ENCODE data around the gene FGF11.

Gene FGF11

DNA sequence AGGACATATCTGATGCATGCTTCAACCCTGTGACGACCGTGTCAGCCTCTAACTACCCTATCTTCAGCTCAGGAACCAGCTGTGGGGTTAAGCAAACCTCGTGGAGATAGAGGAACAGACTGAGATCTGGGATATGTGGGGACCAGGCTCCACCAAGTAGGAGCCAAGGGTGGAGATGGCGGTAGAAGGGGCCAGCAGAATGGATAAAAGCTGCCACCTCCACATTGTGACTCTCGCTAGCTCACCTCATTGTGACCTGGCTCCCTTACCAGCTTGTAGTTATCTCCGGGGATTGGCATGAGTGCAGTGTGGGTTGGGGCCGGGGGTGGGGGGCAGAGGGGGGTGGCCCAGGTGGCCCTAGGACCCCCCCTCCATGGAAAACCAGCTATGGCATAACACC lies 14.0 kb upstream of the FGF11 start, which contains the start of gene SPEM2:
SPEM2 (plus strand) TSS at position 301 of the 400 bp plus-strand sequence; CDS start at position 374, 73 bp downstream.
- TF ChIP-seq, protein P1, sequence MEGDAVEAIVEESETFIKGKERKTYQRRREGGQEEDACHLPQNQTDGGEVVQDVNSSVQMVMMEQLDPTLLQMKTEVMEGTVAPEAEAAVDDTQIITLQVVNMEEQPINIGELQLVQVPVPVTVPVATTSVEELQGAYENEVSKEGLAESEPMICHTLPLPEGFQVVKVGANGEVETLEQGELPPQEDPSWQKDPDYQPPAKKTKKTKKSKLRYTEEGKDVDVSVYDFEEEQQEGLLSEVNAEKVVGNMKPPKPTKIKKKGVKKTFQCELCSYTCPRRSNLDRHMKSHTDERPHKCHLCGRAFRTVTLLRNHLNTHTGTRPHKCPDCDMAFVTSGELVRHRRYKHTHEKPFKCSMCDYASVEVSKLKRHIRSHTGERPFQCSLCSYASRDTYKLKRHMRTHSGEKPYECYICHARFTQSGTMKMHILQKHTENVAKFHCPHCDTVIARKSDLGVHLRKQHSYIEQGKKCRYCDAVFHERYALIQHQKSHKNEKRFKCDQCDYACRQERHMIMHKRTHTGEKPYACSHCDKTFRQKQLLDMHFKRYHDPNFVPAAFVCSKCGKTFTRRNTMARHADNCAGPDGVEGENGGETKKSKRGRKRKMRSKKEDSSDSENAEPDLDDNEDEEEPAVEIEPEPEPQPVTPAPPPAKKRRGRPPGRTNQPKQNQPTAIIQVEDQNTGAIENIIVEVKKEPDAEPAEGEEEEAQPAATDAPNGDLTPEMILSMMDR (IDR thresholded peaks at IDR 0.05; ENCODE audit: low read depth, low read length, missing control alignments) = no peak
- no peak for DNase-seq (ENCODE audit: low read depth)
- H3K4me3 ChIP-seq (ENCODE audit: low read depth, low read length) = no peak within 1 kb of the TSS

DNA sequence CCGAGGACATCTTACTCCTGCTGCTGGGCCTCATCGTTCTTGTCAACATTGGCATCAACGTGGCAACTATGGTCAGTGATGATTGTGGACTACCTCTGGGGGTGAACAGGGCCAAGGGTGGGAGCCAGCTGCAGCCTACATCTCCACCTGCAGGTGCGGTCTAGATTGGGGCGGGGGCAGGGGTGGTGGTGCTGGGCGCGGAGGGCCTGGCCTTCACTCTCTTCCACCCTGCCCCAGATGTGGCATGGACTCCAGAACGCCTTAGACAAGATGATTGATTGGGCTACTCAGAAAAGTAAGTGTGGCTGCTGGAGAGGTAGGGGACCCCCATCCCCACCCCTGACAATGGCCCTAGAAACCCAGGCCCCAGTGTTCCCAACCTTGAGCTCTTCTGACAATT lies 13.6 kb upstream of the FGF11 start:
- no peak for DNase-seq (ENCODE audit: low read depth)
- no peak overlapping the region for H3K4me3 ChIP-seq (ENCODE audit: low read depth, low read length)
- TF ChIP-seq, protein P1 (IDR thresholded peaks at IDR 0.05; ENCODE audit: low read depth, low read length, missing control alignments) = no peak

DNA sequence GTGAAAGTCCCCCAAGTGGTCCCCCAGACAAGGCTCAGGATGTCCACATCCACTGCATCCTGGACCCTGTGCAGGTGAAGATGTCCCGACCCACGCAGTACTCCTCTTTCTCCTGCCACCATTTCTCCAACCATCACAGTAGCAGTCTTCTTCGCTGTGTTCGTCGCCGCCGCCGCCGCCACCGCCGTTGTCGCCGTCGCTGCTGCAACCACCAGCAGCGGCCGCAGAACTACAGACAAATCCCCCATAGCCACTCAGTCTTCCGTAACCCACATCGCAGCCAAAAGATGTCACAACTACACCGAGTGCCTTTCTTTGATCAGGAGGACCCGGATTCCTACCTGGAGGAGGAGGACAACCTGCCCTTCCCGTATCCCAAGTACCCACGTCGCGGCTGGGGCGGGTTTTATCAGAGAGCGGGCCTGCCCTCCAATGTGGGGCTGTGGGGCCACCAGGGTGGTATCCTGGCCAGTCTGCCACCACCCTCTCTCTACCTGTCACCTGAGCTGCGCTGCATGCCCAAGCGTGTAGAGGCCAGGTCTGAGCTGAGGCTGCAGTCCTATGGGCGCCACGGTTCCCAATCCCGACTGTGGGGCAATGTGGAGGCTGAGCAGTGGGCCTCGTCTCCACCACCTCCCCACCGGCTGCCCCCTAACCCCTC lies 13.0 kb upstream of the FGF11 start:
- H3K4me3 ChIP-seq (ENCODE audit: low read depth, low read length) = no peak overlapping the region
- DNase-seq (ENCODE audit: low read depth) = no peak
- TF ChIP-seq, protein P1 (IDR thresholded peaks at IDR 0.05; ENCODE audit: low read depth, low read length, missing control alignments) = no peak

DNA sequence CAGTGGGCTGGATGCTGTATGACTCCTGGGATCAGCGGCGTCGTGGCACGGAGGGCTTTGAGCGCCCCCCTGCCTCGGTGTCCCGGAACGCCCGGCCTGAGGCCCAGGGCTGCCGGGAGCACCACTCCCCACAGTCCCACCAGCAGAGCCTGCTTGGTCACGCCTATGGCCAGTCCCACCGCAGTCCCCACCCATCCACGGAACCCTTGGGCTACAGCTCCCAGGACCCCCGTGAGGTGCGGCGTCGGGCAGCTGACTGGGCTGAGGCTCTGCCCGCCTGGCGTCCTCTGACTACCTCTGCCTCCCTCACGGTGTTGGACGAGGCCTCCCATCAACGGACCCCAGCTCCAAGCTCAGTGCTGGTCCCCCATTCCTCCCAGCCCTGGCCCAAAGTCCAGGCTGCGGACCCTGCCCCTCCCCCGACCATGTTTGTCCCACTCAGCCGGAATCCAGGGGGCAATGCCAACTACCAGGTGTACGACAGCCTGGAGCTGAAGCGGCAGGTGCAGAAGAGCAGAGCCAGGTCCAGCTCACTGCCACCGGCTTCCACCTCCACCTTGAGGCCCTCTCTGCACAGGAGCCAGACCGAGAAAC lies 12.3 kb upstream of the FGF11 start:
- TF ChIP-seq, protein P1 (IDR thresholded peaks at IDR 0.05; ENCODE audit: low read depth, low read length, missing control alignments) = no peak

DNA sequence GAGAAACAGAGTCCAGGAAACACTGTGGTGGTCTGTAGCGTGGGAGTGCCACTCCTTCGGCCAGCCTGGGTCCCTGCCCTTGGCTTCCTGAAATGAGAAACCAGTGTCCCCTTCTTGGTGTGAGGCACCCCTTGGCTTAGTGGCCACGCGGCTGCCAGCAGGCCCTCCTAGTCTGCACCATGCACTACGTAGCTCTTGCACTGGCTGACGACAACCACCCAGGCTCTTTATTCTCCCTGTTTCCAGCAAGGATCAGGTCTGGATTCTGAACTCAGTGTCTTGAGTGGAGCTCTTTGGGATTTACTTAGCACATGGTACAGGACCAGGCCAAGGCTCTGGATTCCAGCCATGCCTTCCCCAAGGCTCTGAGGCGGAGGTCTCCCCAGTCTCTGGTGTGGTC lies 11.8 kb upstream of the FGF11 start:
- no peak overlapping the region for H3K4me3 ChIP-seq (ENCODE audit: low read depth, low read length)
- TF ChIP-seq, protein P1 (IDR thresholded peaks at IDR 0.05; ENCODE audit: low read depth, low read length, missing control alignments) = no peak
- DNase-seq (ENCODE audit: low read depth) = no peak

More for the DNA sequence above, 12.3 kb upstream of the FGF11 start:
- DNase-seq (ENCODE audit: low read depth) = no peak
- no peak overlapping the region for H3K4me3 ChIP-seq (ENCODE audit: low read depth, low read length)

DNA sequence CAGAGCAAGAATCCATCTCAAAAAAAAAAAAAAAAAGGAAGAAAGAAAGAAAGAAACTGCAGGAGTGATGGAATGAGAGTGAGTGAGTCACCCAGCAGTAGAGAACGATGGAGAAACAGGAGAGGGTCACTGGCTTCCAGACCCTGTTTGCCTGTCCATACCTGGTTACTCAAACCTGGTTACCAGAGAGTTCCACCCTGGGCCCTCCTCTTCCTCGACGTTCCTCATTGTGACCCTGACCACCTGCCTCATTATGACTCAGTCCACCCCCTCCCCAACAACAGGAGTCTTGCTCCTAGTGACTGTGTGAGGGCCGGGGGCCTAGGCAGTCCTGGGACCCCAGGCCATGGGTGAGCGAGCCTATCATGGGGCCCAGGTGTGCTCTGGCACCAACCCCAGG lies 10.8 kb upstream of the FGF11 start, which contains the start of gene SPEM3:
SPEM3 (plus strand) TSS at position 301 of the 400 bp plus-strand sequence; CDS start at position 347, 46 bp downstream.
- no peak for DNase-seq (ENCODE audit: low read depth)
- H3K4me3 ChIP-seq (ENCODE audit: low read depth, low read length) = no peak within 1 kb of the TSS
- TF ChIP-seq, protein P1 (IDR thresholded peaks at IDR 0.05; ENCODE audit: low read depth, low read length, missing control alignments) = no peak
